Activated T-cell treated with anti-CD3 and anti-CD28 coated beads for 1 hour (primary cell): Measurements from ENCODE around the gene KIRREL3.

Experiments used
- DNase-seq: peaks from one replicate; pipeline ENCODE4 v3.0.0-alpha.2; 2020; ENCODE audit warnings: low read depth

The KIRREL3 gene

GRCh38 chr11:127000291-127000968, at the start of gene KIRREL3:
KIRREL3 (minus strand) TSS chr11:127000770.
- DNase-seq = no peak

- no peak for DNase-seq
Measured at GRCh38 chr11:127050186-127050585, 49.6 kb upstream of the KIRREL3 start.

- DNase-seq = no peak
Measured at GRCh38 chr11:127049486-127049885, 48.9 kb upstream of the KIRREL3 start.

DNA sequence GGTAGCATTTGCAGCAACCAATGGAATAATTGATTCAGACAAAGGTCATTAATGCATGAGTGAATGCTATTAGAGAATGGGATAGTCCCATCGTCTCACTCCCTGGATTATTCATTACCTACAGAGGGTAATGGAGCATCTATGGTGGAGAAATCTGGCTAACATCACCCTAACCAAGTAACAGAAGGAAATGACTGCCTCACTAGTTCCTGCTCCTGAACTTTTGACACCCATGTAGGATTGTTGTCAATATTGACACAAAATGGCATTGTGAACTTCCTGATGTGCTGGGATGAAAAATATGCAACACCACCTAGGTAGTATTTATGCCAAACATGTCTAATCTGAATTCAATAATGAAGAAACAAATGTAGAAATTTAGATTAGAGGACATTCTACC, 44.0 kb upstream of the KIRREL3 start:
- no peak for DNase-seq

- no peak for DNase-seq
Measured at GRCh38 chr11:127042445-127042844, 41.9 kb upstream of the KIRREL3 start.

GRCh38 chr11:127039591-127039990, 39.0 kb upstream of the KIRREL3 start:
- DNase-seq = no peak

- DNase-seq = no peak
Measured at GRCh38 chr11:127037596-127037995, 37.0 kb upstream of the KIRREL3 start.

DNA sequence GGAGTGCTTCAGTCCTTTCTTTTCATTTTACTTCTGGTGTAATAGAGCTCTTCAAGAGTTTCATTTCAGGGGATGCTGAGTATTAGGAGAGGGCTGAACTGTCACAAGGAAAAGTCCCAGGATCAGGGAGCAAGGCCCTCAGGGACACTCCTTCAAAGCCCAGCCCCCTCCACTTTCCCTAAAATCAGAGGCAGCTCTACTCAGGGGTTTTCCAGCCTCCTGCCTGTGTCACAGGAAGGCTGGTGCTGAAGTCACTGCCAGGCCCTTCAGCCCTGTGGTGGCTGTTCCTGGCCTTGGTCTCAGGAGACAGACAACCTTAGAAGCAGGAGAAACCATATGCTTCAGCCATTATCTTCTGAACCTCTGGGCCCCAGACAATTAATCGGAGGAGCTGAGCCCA, 36.4 kb upstream of the KIRREL3 start:
- DNase-seq = no peak

DNA sequence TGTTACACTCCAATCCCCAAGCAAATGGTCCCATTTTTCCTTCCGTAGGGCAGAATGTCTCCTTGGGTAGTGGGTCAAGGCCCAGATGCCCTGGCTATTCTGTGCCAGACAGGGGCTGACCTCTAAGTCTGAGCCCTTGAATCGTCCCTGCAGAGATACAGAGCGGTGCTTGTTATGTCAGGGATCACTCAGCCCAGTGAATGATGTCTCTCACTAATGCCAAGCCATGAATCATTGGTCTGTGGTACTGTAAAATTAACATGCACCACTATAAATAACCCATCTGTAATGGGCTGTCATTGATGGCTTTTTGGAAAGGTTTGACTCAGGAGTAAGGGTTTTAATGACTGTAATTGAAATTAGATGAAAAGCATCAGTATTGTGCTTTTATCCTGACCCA, 35.3 kb upstream of the KIRREL3 start:
- no peak for DNase-seq

- DNase-seq = no peak
Measured at GRCh38 chr11:127034973-127035372, 34.4 kb upstream of the KIRREL3 start.

- DNase-seq = no peak
Measured at GRCh38 chr11:127028648-127029047, 28.1 kb upstream of the KIRREL3 start.

DNA sequence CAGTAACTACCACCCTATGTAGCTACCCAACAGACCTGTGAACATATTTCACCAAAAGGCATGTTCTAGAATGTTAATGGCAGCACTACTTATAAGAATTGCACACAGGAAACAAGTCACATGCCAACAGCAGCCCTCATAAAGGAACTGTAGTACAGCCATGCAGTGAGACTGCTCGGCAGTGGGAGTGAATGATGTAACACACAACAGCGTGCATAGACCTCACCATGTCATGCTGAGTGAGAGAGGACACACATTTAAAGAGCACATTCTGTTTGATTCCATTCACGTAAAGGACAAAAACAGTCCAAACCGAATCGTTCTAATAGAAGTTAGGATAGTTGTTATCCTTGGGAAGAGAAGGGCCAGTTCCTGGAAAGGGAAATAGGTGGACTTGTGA, 27.2 kb upstream of the KIRREL3 start:
- no peak for DNase-seq

GRCh38 chr11:127027000-127027399, 26.4 kb upstream of the KIRREL3 start:
- no peak for DNase-seq

DNA sequence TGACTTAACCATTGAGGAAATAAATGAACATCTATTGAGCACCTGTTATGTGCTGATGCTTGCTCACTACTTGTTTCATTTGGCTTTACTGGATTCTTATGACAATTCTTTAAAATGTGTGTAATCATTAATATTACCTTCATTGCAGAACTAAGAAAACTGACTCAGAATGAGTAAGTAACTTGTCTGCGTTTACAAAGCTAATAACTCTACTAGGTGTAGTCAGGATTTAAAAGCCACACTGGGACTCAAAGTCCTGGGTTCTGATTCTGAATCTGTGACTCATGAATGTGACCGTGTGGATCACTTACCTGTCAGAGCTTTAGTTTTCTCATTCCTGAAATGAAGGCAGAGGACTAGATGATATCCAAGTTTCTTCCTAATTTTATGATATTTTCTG, 23.4 kb upstream of the KIRREL3 start:
- DNase-seq = no peak

DNA sequence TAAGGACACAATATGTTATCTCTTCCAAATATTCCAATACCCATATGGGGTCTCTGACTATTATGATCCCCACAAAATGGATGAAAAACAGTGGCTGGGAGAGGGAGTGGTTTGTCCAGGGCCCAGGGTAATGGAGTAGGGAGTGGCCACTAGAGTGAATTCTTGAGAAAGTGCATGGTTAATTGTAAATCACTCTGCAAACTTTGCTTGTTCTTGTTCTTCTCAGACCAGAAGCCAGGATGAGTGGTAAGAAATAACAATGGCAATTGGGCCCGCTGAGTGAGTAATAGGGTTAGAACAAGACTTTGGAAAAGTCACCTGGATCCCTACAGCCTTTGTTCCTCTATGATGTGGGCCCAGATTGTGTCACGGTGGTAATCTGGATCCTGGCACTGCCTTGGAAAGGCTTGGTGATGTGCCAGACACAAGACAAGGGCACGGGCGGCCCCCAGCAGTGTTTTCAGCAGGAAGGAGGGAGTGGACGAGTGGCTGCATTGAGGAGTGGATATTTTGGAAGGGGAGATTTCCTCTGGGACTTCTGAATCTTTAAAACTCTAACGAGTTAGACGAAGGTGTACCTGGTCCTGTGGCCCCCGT, 18.2 kb upstream of the KIRREL3 start:
- no peak for DNase-seq

GRCh38 chr11:127017482-127017881, 16.9 kb upstream of the KIRREL3 start:
- DNase-seq = no peak

GRCh38 chr11:127013550-127013949, 13.0 kb upstream of the KIRREL3 start:
- DNase-seq = no peak

GRCh38 chr11:127006311-127006710, 5.7 kb upstream of the KIRREL3 start:
- DNase-seq = no peak

DNA sequence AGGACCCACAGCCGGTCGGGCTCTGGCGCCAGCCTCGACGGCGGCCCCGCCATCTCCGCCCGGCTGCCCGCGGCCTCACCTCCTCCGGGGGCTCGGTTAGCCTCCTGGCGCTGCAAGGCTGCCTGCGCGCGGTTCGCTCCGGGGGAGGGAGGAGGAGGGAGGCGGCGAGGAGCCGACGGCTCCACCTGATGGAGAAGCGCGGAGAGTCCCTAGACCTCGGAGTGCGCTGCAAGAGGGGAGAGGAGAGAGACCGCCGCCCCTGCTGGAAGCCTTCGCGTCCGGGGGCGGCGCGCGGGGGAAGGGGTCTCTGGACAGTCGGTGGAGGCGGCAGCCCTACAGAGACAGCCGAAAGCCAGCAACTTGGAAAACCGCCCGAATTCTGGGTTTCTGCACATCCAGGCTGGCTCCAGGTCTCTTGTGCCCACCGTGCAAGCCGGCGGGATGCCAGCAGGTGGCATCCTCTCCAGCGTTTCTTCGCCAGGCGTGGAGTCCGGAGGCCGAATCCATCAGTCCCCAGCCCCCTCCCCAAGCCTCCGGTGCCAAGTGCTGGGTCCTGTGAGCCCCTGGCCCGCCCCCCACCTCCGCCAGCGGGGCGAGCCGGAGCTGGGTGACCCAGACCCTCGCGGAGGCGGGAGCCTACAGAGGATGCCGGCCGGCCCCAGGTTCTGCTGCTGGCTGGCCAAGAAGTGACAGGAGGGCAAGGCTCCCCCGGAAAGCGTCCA, 2.9 kb upstream of the KIRREL3 start:
- no peak for DNase-seq

DNA sequence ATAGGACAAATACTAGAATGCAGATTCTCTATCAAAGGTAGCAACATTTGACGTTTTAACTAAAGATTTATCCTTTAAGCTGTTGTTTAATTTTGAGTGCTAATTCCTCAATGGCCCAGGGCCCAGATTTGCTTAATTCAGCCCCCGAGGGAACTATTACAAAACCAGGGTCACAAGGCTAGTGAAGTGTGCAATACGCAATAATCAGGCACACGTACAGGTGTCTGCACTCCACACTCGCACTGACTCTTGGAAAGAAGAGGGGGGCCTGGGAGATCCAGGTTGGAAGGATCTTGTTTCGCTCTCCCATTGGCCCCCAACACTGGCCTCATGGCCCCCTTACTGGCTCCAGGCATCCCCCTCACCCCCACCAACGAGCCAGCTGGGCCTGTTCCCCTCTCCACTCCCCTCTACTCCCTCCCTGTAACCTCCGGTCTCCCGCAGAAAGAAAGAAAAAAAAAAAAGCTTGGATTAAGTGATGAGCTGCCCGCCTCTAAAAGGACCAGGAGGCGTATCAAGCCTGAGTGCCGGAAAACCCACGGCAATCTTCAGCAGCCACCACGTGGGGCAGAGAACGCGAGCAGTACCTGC, 2.2 kb upstream of the KIRREL3 start:
- DNase-seq = no peak

DNA sequence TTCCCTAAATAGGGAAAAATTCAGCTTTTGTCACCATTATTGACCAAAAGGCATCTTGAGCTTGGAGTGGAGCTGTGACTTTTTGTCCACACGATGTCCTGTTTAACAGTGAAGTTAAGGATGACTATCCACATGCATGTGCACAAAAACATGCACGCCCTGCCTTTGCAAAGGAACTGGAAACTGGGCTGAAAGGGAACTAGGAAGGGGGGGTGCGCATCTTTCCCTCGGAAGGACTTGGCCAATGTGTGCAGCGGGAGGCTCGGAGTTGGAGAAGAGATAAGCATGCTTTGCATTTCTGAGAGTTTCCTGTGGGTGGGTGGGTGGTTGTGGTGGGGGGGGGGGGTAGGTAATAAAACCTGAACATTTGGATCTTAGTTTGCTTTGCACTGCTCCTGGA, 411 bp upstream of the KIRREL3 start:
- no peak for DNase-seq

GRCh38 chr11:126999366-126999765, 1.2 kb downstream of the KIRREL3 start:
- DNase-seq = no peak

DNA sequence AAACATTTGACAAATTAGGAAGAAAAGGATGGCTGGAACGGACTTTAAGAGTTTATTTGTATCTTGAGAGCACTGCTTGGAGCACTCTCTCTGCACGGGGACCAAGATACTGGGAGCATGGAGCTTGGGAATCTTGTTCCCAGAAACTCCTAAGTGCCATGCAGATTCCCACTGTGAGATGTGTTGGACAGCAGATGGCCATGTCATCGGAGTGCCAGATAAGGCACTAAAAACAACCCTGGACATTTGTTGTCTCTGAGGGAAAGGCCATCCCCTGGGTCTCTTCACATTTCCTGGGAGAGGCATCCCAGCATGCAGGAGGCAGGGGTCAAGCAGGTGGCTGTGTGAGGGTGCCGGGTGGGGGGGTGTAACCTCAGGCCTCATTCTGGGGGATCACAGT, 2.9 kb downstream of the KIRREL3 start:
- no peak for DNase-seq
